Immature natural killer cell (primary cell): Measurements from ENCODE around the gene JAG2. TPM values are rescaled to one million over a fixed set of nuclear protein-coding genes. Genes with fewer than 3 reads are reported as not detected.

Experiments
- DNase-seq, 3 donors: peaks; one replicate each; pipeline ENCODE4 v3.0.0; 2022; ENCODE audit warnings: mixed read lengths in 1 of 3
- H3K27ac Mint-ChIP-seq, 6 donors: one replicate each; pipeline ENCODE4 v1.8.0; 2020; ENCODE audit warnings: mixed read lengths in 6 of 6, mild to moderate bottlenecking in 5 of 6, inconsistent platforms in 4 of 6, moderate library complexity in 3 of 6
- H3K27me3 Mint-ChIP-seq, 3 donors: one replicate each; pipeline ENCODE4 v1.8.0; 2020 to 2021; ENCODE audit warnings: low read depth in 3 of 3, mild to moderate bottlenecking in 3 of 3, mixed read lengths in 3 of 3, moderate library complexity in 3 of 3, inconsistent platforms in 1 of 3
- H3K36me3 Mint-ChIP-seq, 3 donors: one replicate each; pipeline ENCODE4 v1.8.0; 2020; ENCODE audit warnings: mixed read lengths in 3 of 3, inconsistent platforms in 2 of 3, mild to moderate bottlenecking in 2 of 3
- H3K4me1 Mint-ChIP-seq, 2 donors: one replicate each; pipeline ENCODE4 v1.8.0; 2020; ENCODE audit warnings: inconsistent platforms in 2 of 2, mild to moderate bottlenecking in 2 of 2, mixed read lengths in 2 of 2, moderate library complexity in 1 of 2
- H3K4me3 Mint-ChIP-seq, 5 donors: one replicate each; pipeline ENCODE4 v1.8.0; 2020; ENCODE audit warnings: mild to moderate bottlenecking in 5 of 5, mixed read lengths in 5 of 5, inconsistent platforms in 3 of 5, moderate library complexity in 3 of 5
- H3K9me3 Mint-ChIP-seq, 6 donors: one replicate each; pipeline ENCODE4 v1.8.0; 2020; ENCODE audit warnings: mild to moderate bottlenecking in 6 of 6, mixed read lengths in 6 of 6, inconsistent platforms in 4 of 6, moderate library complexity in 3 of 6
- polyA plus RNA-seq, 3 donors: library from polyadenylated mRNA; unstranded; fragments of 300-500 nt; fragmentation: Illumina TruSeq; gene quantifications; one replicate each; pipeline ENCODE4 v1.2.3, GENCODE V29; 2021

JAG2 gene
- polyA plus RNA-seq, 3 donors from 2014 or later, result 0.17 to 0.39 TPM; not detected in 1

- peaks cover 2 to 8% (median 5%) of the 10 kb centered on the region in 6 donors for H3K9me3 Mint-ChIP-seq
- H3K36me3 Mint-ChIP-seq, result peaks cover 3 to 8% (median 6%) of the 10 kb centered on the region in 3 donors
- no peaks in the 10 kb centered on the region for H3K4me1 Mint-ChIP-seq
- H3K27ac Mint-ChIP-seq, result no peak overlapping the region
- no peak overlapping the region for H3K4me3 Mint-ChIP-seq
- H3K27me3 Mint-ChIP-seq, result peaks cover 2 to 8% (median 7%) of the 10 kb centered on the region in 3 donors
- no peak for DNase-seq
Measured at GRCh38 chr14:105136401-105137322, 31.9 kb downstream of the JAG2 start.

- peaks cover 2 to 13% (median 6%) of the 10 kb centered on the region in 6 donors for H3K9me3 Mint-ChIP-seq
- no peak overlapping the region for H3K4me3 Mint-ChIP-seq
- no peaks in the 10 kb centered on the region for H3K4me1 Mint-ChIP-seq
- H3K27ac Mint-ChIP-seq, result no peak overlapping the region
- DNase-seq, result no peak
- H3K27me3 Mint-ChIP-seq, result peaks cover 2 to 8% (median 7%) of the 10 kb centered on the region in 3 donors
- peaks cover 3 to 5% (median 3%) of the 10 kb centered on the region in 3 donors for H3K36me3 Mint-ChIP-seq
Measured at GRCh38 chr14:105135700-105136395, 32.7 kb downstream of the JAG2 start.

GRCh38 chr14:105132921-105133654, 35.5 kb downstream of the JAG2 start:
- DNase-seq, result no peak
- Mint-ChIP-seq H3K4me3 (no peak overlapping the region), H3K36me3 (peaks cover 0 to 3% (median 0%) of the 10 kb centered on the region in 3 donors), H3K4me1 (no peaks in the 10 kb centered on the region), H3K27me3 (peaks cover 2 to 20% (median 7%) of the 10 kb centered on the region in 3 donors), H3K9me3 (peaks cover 4 to 15% (median 9%) of the 10 kb centered on the region in 6 donors), H3K27ac (no peak overlapping the region)

DNA sequence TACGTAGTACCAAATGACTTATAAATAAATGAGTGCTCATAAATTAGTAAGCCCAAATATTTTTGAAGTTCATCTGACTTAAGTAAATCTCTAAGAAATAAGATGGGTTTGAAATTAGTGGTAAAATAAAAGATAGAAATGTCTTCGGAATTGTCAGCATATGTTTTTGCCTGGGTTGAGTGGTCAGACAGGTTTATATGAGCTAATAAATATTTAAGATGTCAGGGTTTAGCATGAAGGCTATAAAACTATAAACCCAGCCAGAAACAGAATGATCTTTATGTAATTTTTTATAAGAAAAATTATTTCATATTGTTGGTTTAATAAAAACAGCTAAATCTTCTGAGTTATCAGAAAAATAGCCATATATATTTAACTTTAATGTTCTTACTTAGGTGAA, 37.3 kb downstream of the JAG2 start:
- Mint-ChIP-seq H3K27me3 (peaks cover 0 to 22% (median 7%) of the 10 kb centered on the region in 3 donors), H3K27ac (no peak overlapping the region), H3K36me3 (peaks cover 0 to 3% (median 0%) of the 10 kb centered on the region in 3 donors), H3K4me3 (no peak overlapping the region), H3K4me1 (no peaks in the 10 kb centered on the region), H3K9me3 (peaks cover 4 to 15% (median 9%) of the 10 kb centered on the region in 6 donors)
- no peak for DNase-seq

DNA sequence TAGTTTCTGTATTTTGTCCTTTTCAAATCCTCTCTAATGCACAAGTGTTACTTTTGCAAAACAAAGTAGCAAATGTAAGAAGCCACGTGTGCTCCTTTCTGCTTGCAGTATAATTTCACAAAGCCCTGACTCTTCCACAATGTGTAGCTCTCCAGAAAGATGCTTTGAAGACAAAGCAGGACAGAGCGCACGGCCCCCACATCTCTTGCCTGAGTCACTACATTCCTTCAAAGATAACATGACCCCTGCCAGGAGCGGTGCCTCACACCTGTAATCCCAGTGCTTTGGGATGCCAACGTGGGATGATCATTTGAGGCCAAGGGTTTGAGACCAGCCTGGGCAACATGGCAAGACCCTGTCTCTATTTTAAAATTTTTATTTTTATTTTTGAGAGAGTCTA, 40.5 kb downstream of the JAG2 start:
- H3K4me3 Mint-ChIP-seq, result no peak overlapping the region
- no peaks in the 10 kb centered on the region for H3K4me1 Mint-ChIP-seq
- peaks cover 4 to 13% (median 7%) of the 10 kb centered on the region in 6 donors for H3K9me3 Mint-ChIP-seq
- DNase-seq, result no peak
- H3K27ac Mint-ChIP-seq, result no peak overlapping the region
- H3K27me3 Mint-ChIP-seq, result peaks cover 0 to 23% (median 3%) of the 10 kb centered on the region in 3 donors
- peaks cover 0 to 3% (median 0%) of the 10 kb centered on the region in 3 donors for H3K36me3 Mint-ChIP-seq

DNA sequence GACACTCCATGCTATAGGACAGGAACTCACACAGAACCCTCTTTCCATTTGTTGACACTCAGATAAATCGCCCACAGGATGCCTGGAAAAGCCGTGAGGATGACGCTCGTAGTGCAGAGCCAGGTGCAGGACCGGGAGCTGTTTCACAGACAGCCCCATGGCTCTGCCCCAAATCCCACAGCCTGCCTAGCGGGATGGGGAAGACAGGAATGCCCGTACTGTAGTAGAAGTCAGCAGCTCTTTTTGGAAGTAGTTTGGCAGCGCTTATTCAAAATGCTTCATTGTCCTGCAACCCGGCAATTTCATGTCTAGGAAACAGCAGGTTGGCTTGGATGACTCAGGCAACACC, 41.6 kb downstream of the JAG2 start:
- H3K27me3 Mint-ChIP-seq, result peaks cover 0 to 25% (median 0%) of the 10 kb centered on the region in 3 donors
- H3K9me3 Mint-ChIP-seq, result peaks cover 2 to 10% (median 8%) of the 10 kb centered on the region in 6 donors
- H3K4me3 Mint-ChIP-seq, result no peak overlapping the region
- DNase-seq, result no peak
- H3K36me3 Mint-ChIP-seq, result no peaks in the 10 kb centered on the region
- H3K4me1 Mint-ChIP-seq, result no peaks in the 10 kb centered on the region
- no peak overlapping the region for H3K27ac Mint-ChIP-seq

- no peaks in the 10 kb centered on the region for H3K4me1 Mint-ChIP-seq
- no peaks in the 10 kb centered on the region for H3K36me3 Mint-ChIP-seq
- peaks cover 2 to 10% (median 8%) of the 10 kb centered on the region in 6 donors for H3K9me3 Mint-ChIP-seq
- peaks cover 0 to 29% (median 0%) of the 10 kb centered on the region in 3 donors for H3K27me3 Mint-ChIP-seq
- H3K4me3 Mint-ChIP-seq, result no peak overlapping the region
- H3K27ac Mint-ChIP-seq, result no peak overlapping the region
- DNase-seq, result no peak
Measured at GRCh38 chr14:105126126-105126980, 42.2 kb downstream of the JAG2 start.

DNA sequence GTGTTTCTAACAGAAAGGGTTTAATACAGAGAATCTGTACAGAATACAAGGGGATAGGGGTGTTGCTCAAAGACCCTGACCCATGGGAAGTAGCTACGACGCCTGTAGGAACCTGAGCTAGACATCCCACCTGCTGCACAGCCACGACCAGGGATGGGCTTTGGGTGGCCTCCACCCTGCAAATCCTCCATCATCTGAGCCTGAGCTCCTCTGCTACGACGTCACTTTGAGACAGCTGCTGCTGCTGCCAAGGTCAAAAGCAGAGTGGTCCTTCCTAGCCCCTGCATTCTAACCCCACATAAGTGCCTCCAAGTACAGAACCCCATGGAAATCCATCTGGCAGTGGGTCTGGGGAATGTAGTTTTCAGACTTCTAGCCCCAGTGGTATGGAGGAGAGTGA, 43.8 kb downstream of the JAG2 start:
- peaks cover 1 to 31% (median 4%) of the 10 kb centered on the region in 3 donors for H3K27me3 Mint-ChIP-seq
- no peak for DNase-seq
- no peak overlapping the region for H3K4me3 Mint-ChIP-seq
- no peaks in the 10 kb centered on the region for H3K36me3 Mint-ChIP-seq
- peaks cover 0 to 9% (median 5%) of the 10 kb centered on the region in 6 donors for H3K9me3 Mint-ChIP-seq
- H3K27ac Mint-ChIP-seq, result no peak overlapping the region
- no peaks in the 10 kb centered on the region for H3K4me1 Mint-ChIP-seq

DNA sequence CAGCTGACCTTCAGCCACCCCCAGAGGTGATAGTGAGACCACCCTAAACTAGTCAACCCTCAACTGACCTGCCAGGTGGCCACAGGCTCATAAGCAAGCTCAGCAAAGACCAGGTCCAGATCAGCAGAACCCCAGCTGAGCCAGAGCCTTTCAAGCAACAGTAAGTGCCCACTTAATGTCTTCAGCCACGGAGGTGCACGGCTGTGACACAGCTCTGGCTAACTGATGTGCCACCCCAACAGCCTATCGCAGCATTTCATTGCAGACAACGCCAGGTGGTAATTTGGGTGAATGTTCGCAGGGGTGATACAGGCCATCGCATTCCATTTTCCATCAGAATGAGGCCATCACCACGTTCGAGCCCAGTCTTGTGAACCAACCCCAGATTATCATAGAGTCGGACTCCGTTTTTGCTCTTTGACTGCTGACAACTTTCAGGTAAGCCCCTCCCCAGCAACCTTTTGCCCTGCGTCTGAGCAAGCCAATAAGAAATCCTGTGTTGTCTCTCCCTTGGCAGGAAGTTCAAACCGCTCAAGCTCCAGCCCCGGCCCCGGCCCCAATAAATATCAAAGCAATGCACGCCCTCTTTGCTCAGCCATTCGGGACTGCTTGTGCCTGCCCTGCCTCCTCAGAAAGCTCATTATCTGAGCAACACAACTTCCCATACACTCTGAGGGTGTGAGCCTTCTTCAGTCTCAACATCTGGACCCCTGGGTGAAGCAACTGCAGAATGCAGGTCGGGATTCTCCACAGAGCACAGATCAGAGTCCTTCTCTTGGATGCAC, 44.4 kb downstream of the JAG2 start:
- no peaks in the 10 kb centered on the region for H3K36me3 Mint-ChIP-seq
- no peak overlapping the region for H3K4me3 Mint-ChIP-seq
- no peaks in the 10 kb centered on the region for H3K4me1 Mint-ChIP-seq
- H3K27ac Mint-ChIP-seq, result no peak overlapping the region
- H3K27me3 Mint-ChIP-seq, result peaks cover 1 to 25% (median 4%) of the 10 kb centered on the region in 3 donors
- DNase-seq, result no peak
- H3K9me3 Mint-ChIP-seq, result peaks cover 0 to 7% (median 2%) of the 10 kb centered on the region in 6 donors

GRCh38 chr14:105123064-105123665, 45.4 kb downstream of the JAG2 start:
- no peaks in the 10 kb centered on the region for H3K4me1 Mint-ChIP-seq
- H3K27ac Mint-ChIP-seq, result no peak overlapping the region

DNA sequence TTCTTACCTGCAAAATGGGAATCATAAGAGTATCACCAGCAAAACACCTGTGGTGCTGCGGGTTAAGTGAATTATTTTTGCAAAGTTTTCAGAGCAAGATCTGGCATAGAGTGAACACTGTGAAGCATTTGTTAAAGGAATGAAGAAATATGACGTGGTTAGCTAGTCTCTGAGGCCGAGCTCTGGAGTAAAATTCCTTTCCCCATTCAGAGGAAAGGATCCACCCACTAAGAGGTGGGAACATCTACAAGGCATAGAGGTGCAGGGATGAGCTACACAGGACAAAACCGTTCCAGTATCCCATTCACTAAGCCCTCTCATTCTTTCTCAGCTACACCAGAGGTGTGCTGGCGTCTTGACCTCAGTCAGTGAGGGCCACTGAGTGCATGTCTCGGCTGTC, 48.5 kb downstream of the JAG2 start:
- Mint-ChIP-seq H3K4me3 (no peak overlapping the region), H3K4me1 (no peaks in the 10 kb centered on the region), H3K36me3 (no peaks in the 10 kb centered on the region)

More at GRCh38 chr14:105123064-105123665, 45.4 kb downstream of the JAG2 start:
- Mint-ChIP-seq H3K4me3 (no peak overlapping the region), H3K36me3 (no peaks in the 10 kb centered on the region), H3K9me3 (peaks cover 0 to 7% (median 2%) of the 10 kb centered on the region in 6 donors), H3K27me3 (peaks cover 1 to 21% (median 4%) of the 10 kb centered on the region in 3 donors)
- DNase-seq, result no peak

More for the DNA sequence above, 48.5 kb downstream of the JAG2 start:
- Mint-ChIP-seq H3K27me3 (peaks cover 1 to 19% (median 4%) of the 10 kb centered on the region in 3 donors), H3K27ac (no peak overlapping the region), H3K9me3 (peaks cover 0 to 7% (median 2%) of the 10 kb centered on the region in 6 donors)
- no peak for DNase-seq
